Body of pancreas (tissue), 4 donors: ENCODE measurements around the gene DOCK4. TPM values are rescaled to one million over a fixed set of nuclear protein-coding genes. Genes with fewer than 3 reads are reported as not detected.

ENCODE experiments used
- ATAC-seq: fragments of 150-250 bp; one replicate; pipeline ENCODE4 v1.9.1; 2016
- DNase-seq, 4 donors: peaks; one replicate each; pipeline ENCODE4 v3.0.0-alpha.2; 2019
- H3K27ac ChIP-seq, 4 donors: fragments of 200-600 bp; sonication (generic); 1 replicate in 3 of 4; 2 replicates in 1 of 4; pipeline versions ENCODE4 v1.5.1 to v1.6.1; 2016 to 2019; ENCODE audit warnings: mild to moderate bottlenecking in 1 of 4, mixed read lengths in 1 of 4, moderate library complexity in 1 of 4
- H3K27me3 ChIP-seq, 2 donors: fragments of 200-600 bp; sonication (generic); one replicate each; pipeline ENCODE4 v1.6.0; 2016; ENCODE audit warnings: mild to moderate bottlenecking in 1 of 2
- H3K36me3 ChIP-seq, 2 donors: fragments of 200-600 bp; sonication (generic); replicated peaks in 1 of 2; 2 replicates each; pipeline ENCODE4 v1.5.1; 2016; ENCODE audit warnings: low read depth in 2 of 2; ENCODE audit not compliant: insufficient read depth in 1 of 2
- H3K4me1 ChIP-seq: fragments of 200-600 bp; sonication (generic); one replicate; pipeline ENCODE4 v1.6.0; 2016
- H3K4me3 ChIP-seq, 2 donors: fragments of 200-600 bp; sonication (generic); 1 replicate in 1 of 2; 2 replicates in 1 of 2; pipeline ENCODE4 v1.5.1; 2016 to 2019
- H3K9me3 ChIP-seq, 3 donors: fragments of 200-600 bp; sonication (generic); 1 replicate in 2 of 3; 2 replicates in 1 of 3; pipeline ENCODE4 v1.5.1; 2016
- POLR2A ChIP-seq, 3 donors: fragments of 450-650 bp; IDR thresholded peaks; one replicate each; pipeline ENCODE4 v1.6.1; 2016; ENCODE audit warnings: antibody characterized with exemption in 3 of 3, mild to moderate bottlenecking in 2 of 3
- WGBS, 2 donors: methylation state at CpG; one replicate each; pipeline ENCODE4 v1.1.5; 2017; 5-methylcytosine and 5-hydroxymethylcytosine counted together
- intact Hi-C: fragments of 100-400 bp; cut with DNase I; formaldehyde crosslinking; loops from one replicate; pipeline ENCODE4 v1.15.1; 2023
- total RNA-seq, 2 donors: library from RNA; depleted of rRNA; stranded (reverse); fragments of >200 nt; gene quantifications; one replicate each; pipeline ENCODE4 v1.1.0, GENCODE V29; 2016
- TF ChIP-seq, protein P1 (sequence below), 7 experiments: fragments of 450-650 bp in 4 of 7; fragments of 200-600 bp in 3 of 7; sonication (generic) in 3 of 7; IDR thresholded peaks; one replicate each; pipeline ENCODE4 v1.5.1; 2016 to 2019; ENCODE audit warnings: antibody characterized with exemption in 7 of 7

The DOCK4 gene
- total RNA-seq, 2 donors from 2014 or later: 24.9 to 34.6 TPM

DNA sequence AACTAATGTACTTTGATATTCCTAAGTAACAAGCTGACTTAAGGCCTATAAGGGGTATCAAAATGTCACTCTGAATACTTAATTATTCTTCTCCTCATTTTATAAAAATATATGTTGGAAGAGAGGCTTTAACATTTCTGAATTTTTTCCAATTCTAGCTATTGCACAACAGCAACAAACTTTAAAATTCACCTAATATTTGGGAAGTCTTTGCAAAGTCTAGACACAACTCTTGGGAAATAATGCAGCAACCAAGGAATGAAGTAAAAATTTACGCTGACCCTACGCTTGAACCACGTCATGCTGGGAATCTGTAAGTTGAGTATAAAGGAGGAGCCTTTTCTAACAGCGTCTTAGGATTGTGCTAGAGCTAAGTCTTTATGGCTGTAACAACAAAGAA lies 400.0 kb downstream of the DOCK4 start:
- DNase-seq (no peak), ATAC-seq (no peak)
- H3K4me3 ChIP-seq: no peak overlapping the region
- WGBS, 2 donors: 92 to 94% methylated on average over 4 of the region's 4 CpGs
- H3K27me3 ChIP-seq: no peaks in the 10 kb centered on the region
- H3K4me1 ChIP-seq: peaks cover 39% of the 10 kb centered on the region
- H3K9me3 ChIP-seq: no peaks in the 10 kb centered on the region
- intact Hi-C loops: no loop called here
- TF ChIP-seq POLR2A (IDR thresholded peaks at IDR 0.05): no peak
- TF ChIP-seq, protein P1, sequence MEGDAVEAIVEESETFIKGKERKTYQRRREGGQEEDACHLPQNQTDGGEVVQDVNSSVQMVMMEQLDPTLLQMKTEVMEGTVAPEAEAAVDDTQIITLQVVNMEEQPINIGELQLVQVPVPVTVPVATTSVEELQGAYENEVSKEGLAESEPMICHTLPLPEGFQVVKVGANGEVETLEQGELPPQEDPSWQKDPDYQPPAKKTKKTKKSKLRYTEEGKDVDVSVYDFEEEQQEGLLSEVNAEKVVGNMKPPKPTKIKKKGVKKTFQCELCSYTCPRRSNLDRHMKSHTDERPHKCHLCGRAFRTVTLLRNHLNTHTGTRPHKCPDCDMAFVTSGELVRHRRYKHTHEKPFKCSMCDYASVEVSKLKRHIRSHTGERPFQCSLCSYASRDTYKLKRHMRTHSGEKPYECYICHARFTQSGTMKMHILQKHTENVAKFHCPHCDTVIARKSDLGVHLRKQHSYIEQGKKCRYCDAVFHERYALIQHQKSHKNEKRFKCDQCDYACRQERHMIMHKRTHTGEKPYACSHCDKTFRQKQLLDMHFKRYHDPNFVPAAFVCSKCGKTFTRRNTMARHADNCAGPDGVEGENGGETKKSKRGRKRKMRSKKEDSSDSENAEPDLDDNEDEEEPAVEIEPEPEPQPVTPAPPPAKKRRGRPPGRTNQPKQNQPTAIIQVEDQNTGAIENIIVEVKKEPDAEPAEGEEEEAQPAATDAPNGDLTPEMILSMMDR (IDR thresholded peaks at IDR 0.05): no peak
- H3K27ac ChIP-seq: no peak overlapping the region
- peaks cover 0 to 2% of the 10 kb centered on the region in 2 donors for H3K36me3 ChIP-seq

DNA sequence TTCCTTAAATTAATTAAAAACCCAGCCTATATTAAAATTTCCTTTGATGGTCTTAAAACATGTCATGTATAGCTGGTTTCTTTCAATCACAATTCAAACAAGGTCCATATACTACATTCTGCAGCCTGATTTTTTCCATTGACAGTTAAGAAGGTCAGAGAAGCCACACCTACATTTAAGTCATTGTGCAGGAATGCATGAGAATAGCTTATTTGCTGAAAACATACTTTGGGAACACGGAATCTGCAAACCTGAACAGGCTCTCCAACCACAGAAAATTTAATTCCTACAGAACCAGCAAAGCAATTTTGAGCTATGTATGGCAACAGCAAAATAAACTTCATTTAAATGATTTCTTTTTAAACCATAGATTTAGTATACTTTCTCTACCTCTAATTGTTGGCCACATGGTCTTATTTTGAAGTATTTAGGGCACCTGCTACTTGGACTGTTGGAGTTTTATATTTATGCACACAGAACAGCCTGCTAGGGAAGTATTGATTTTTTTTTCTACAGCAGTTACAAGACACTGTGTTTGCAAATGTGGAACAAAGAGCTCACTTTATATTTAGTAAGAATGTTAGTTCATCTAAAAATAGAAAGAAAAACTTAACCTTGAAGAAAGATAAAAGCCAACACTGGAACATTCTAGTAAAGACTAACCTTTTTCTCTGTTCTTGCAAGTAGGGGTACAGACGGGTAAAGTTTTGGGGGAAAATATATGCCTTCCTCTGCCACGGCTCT lies 403.0 kb downstream of the DOCK4 start:
- no peak overlapping the region for H3K4me3 ChIP-seq
- TF ChIP-seq POLR2A (IDR thresholded peaks at IDR 0.05): no peak
- TF ChIP-seq, protein P1 (IDR thresholded peaks at IDR 0.05): no peak
- H3K9me3 ChIP-seq: peaks cover 0 to 8% (median 0%) of the 10 kb centered on the region in 3 donors
- DNase-seq: peak in 1 of 4 donors; percentile 5
- no peaks in the 10 kb centered on the region for H3K27me3 ChIP-seq
- H3K4me1 ChIP-seq: peaks cover 39% of the 10 kb centered on the region
- H3K27ac ChIP-seq: peak overlapping the region in 3 of 4 donors; percentile 79 to 80 (median 80)
- H3K36me3 ChIP-seq: no peaks in the 10 kb centered on the region
- peak; percentile 92 for ATAC-seq
- 11 to 21% methylated on average over 3 of the region's 3 CpGs for WGBS, 2 donors
- intact Hi-C loops: no loop called here

DNA sequence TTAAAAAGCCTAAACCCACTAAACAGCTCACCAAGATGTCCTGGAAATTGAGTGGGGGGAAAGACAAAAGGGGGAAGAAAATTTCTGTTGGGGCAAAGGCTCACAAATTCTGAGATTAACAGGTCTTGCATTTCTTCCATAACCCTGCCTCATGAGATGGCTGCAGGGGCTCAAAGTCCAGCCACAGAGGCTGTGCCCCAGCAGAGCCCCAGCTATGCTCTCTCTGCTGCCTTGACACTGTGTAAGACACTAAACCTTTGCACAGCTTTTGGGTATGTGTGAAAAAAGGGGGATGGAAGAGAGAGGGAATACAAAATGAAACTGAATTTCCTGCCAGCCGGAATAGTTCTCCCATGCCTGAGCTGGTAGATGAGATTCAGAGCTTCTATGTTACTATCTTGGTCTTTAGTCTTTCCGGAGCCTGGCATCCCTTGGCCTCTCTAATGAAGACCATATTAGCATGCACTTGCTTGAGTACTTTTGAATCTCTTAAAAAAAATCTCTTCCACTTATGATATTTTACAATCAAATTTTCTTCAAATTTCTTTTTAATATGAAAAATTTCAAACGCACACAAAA lies 403.9 kb downstream of the DOCK4 start:
- ATAC-seq (no peak), DNase-seq (no peak)
- no peaks in the 10 kb centered on the region for H3K27me3 ChIP-seq
- intact Hi-C loops: no loop called here
- peak overlapping the region; percentile 23 to 80 (median 80) for H3K27ac ChIP-seq
- no peak for TF ChIP-seq POLR2A (IDR thresholded peaks at IDR 0.05)
- TF ChIP-seq, protein P1 (IDR thresholded peaks at IDR 0.05): no peak
- H3K36me3 ChIP-seq: no peaks in the 10 kb centered on the region
- H3K9me3 ChIP-seq: peaks cover 0 to 18% (median 2%) of the 10 kb centered on the region in 3 donors
- peaks cover 39% of the 10 kb centered on the region for H3K4me1 ChIP-seq
- H3K4me3 ChIP-seq: no peak overlapping the region
- WGBS, 2 donors: 72 to 77% methylated on average over 3 of the region's 3 CpGs

DNA sequence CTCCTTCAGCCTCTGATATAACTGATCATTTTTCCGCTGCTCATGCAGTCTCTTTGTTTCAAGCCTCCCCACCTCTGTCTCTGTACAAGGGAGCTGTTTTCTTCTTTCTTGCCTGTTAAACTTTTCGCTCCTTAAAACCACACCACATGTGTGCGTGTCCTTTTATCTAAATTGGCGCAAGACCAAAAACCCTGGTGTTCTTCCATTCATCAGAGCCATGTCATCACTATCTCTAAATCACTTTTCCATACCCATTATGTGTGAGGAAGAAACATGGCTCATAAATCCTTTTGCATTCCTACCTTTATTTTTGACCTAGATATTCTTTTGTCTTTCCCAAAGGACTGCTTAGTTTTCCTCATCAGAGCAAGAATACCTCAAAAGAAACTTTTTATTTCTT lies 404.9 kb downstream of the DOCK4 start:
- ATAC-seq: no peak
- intact Hi-C loops: no loop called here
- Histone ChIP-seq H3K4me3 (no peak overlapping the region), H3K36me3 (no peaks in the 10 kb centered on the region), H3K4me1 (peaks cover 39% of the 10 kb centered on the region), H3K9me3 (peaks cover 0 to 26% (median 2%) of the 10 kb centered on the region in 3 donors), H3K27ac (no peak overlapping the region), H3K27me3 (no peaks in the 10 kb centered on the region)
- DNase-seq: no peak
- 76 to 84% methylated on average over 4 of the region's 4 CpGs for WGBS, 2 donors
- TF ChIP-seq, protein P1 (IDR thresholded peaks at IDR 0.05): no peak
- TF ChIP-seq POLR2A (IDR thresholded peaks at IDR 0.05): no peak
